Measurements from ENCODE around the gene RELN.

GRCh38 chr7:103996639-103997038 lies 7.2 kb upstream of the RELN start:
- TF ChIP-seq CTCF (IDR thresholded peaks at IDR 0.05): no peak
- TF ChIP-seq POLR2A (IDR thresholded peaks at IDR 0.05): no peak

Data from thyroid gland (tissue), 4 donors.